HG02981 (cell line): ENCODE data around the gene DCDC2.
"Not testable (repeated sequence)": the region's sequence is repeated elsewhere in the genome, so short reads cannot be mapped to it uniquely, and the experiment has no call there.

ENCODE experiments used
- ATAC-seq: cut with Tn5 transposase; IDR thresholded peaks from one replicate; pipeline ENCODE4 v1.9.1; 2021; ENCODE audit warnings: mild to moderate bottlenecking, moderate library complexity; ENCODE audit not compliant: unreplicated experiment

DCDC2 gene

GRCh38 chr6:24149836-24150235, 208.0 kb downstream of the DCDC2 start:
- no peak for ATAC-seq

- ATAC-seq, result no peak
Observed at GRCh38 chr6:24149296-24149695, 208.6 kb downstream of the DCDC2 start.

GRCh38 chr6:24148684-24149083, 209.2 kb downstream of the DCDC2 start:
- ATAC-seq, result no peak

GRCh38 chr6:24148154-24148570, 209.7 kb downstream of the DCDC2 start:
- ATAC-seq, result no peak

GRCh38 chr6:24147511-24148153, 210.2 kb downstream of the DCDC2 start:
- no peak for ATAC-seq

- ATAC-seq, result no peak
Observed at GRCh38 chr6:24146871-24147270, 211.0 kb downstream of the DCDC2 start.

GRCh38 chr6:24145690-24146131, 212.1 kb downstream of the DCDC2 start:
- no peak for ATAC-seq

GRCh38 chr6:24142733-24143132, 215.1 kb downstream of the DCDC2 start:
- ATAC-seq, result not testable (repeated sequence)

- ATAC-seq, result no peak
Observed at GRCh38 chr6:24140591-24140990, 217.3 kb downstream of the DCDC2 start.

GRCh38 chr6:24139639-24140038, 218.2 kb downstream of the DCDC2 start:
- ATAC-seq, result no peak

- ATAC-seq, result no peak
Observed at GRCh38 chr6:24139080-24139479, 218.8 kb downstream of the DCDC2 start.

- ATAC-seq, result no peak
Observed at GRCh38 chr6:24131751-24132150, 226.1 kb downstream of the DCDC2 start.

- ATAC-seq, result no peak
Observed at GRCh38 chr6:24127316-24127715, 230.5 kb downstream of the DCDC2 start.

GRCh38 chr6:24126586-24127192, 231.2 kb downstream of the DCDC2 start:
- peak; percentile 57 for ATAC-seq

GRCh38 chr6:24125980-24126379, 231.9 kb downstream of the DCDC2 start, which contains the start of gene NRSN1:
Gene NRSN1 (plus strand): TSS chr6:24126215. CDS start chr6:24134328, 8,113 bp downstream.
- ATAC-seq, result no peak

GRCh38 chr6:24122139-24122538, 235.7 kb downstream of the DCDC2 start:
- ATAC-seq, result no peak
